T-helper 1 cell treated with Interleukin-12 subunit alpha and Interleukin-12 subunit beta and Interleukin-4 antibody, amounts not matched to agents 30 μg/mL and 1 μg/mL, for 36 hours (primary cell): Measurements from ENCODE around the gene FNDC7.
"Not testable (repeated sequence)": the region's sequence is repeated elsewhere in the genome, so short reads cannot be mapped to it uniquely, and the experiment has no call there.

Experiments used
- H3K27ac Mint-ChIP-seq: one replicate; pipeline ENCODE4 v1.8.0; 2021; ENCODE audit warnings: mild to moderate bottlenecking, mixed read lengths
- H3K27me3 Mint-ChIP-seq: one replicate; pipeline ENCODE4 v1.8.0; 2021; ENCODE audit warnings: low read depth, mixed read lengths
- H3K36me3 Mint-ChIP-seq: one replicate; pipeline ENCODE4 v1.8.0; 2021; ENCODE audit warnings: low read depth, mixed read lengths
- H3K4me1 Mint-ChIP-seq: one replicate; pipeline ENCODE4 v1.8.0; 2021; ENCODE audit warnings: low read depth, mixed read lengths
- H3K4me3 Mint-ChIP-seq: one replicate; pipeline ENCODE4 v1.8.0; 2021; ENCODE audit warnings: mild to moderate bottlenecking, moderate library complexity, mixed read lengths
- H3K9me3 Mint-ChIP-seq: one replicate; pipeline ENCODE4 v1.8.0; 2021; ENCODE audit warnings: mixed read lengths

Gene FNDC7

GRCh38 chr1:108691128-108691941, 21.4 kb upstream of the FNDC7 start:
- Mint-ChIP-seq H3K4me1 (peaks cover 26% of the 10 kb centered on the region), H3K9me3 (no peaks in the 10 kb centered on the region), H3K27ac (peak overlapping the region; percentile 100), H3K4me3 (peak overlapping the region; percentile 99), H3K27me3 (peaks cover 6% of the 10 kb centered on the region), H3K36me3 (peaks cover 29% of the 10 kb centered on the region)

DNA sequence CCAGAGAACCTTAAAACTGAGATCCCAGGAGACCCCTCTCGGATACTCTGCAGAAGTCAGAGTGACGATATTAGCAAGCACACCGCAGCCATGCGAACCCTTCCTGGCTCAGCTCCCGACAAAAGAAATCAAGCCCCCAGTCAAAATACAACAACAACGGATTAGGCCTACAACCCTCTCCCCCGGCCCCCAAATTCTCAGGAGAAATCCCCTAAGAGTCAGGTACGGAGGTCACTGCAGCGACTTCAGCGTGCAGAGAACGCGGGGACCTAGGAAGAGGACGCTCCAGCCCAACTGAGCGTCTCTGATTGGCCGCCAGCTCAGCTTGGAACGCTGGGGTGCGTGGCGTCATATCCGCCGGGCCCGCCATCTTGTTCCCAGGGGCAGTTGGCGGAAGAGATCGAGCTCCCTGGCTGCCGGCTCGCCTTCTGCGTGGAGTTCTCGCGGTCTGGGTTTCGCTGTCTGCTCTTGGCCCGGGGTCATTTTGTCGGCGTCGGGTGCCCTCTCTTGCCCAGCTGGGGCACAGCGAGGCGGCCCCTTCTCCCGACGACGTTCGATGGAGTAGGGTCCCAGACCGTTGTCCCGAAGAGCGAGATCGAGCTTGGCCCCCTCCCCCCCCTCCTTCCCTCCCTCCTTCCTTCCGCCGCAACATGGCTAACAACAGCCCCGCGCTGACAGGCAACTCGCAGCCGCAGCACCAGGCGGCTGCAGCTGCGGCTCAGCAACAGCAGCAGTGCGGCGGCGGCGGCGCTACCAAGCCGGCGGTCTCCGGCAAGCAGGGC, 20.6 kb upstream of the FNDC7 start, which contains the start of gene PRPF38B:
PRPF38B (plus strand) TSS at position 369 of the 782 bp plus-strand sequence; CDS start at position 651, 282 bp downstream.
- no peaks in the 10 kb centered on the region for H3K9me3 Mint-ChIP-seq
- peaks cover 33% of the 10 kb centered on the region for H3K4me1 Mint-ChIP-seq
- H3K4me3 Mint-ChIP-seq = peak within 1 kb of the TSS; percentile 99
- peaks cover 6% of the 10 kb centered on the region for H3K27me3 Mint-ChIP-seq
- peaks cover 35% of the 10 kb centered on the region for H3K36me3 Mint-ChIP-seq
- H3K27ac Mint-ChIP-seq = peak within 1 kb of the TSS; percentile 100

DNA sequence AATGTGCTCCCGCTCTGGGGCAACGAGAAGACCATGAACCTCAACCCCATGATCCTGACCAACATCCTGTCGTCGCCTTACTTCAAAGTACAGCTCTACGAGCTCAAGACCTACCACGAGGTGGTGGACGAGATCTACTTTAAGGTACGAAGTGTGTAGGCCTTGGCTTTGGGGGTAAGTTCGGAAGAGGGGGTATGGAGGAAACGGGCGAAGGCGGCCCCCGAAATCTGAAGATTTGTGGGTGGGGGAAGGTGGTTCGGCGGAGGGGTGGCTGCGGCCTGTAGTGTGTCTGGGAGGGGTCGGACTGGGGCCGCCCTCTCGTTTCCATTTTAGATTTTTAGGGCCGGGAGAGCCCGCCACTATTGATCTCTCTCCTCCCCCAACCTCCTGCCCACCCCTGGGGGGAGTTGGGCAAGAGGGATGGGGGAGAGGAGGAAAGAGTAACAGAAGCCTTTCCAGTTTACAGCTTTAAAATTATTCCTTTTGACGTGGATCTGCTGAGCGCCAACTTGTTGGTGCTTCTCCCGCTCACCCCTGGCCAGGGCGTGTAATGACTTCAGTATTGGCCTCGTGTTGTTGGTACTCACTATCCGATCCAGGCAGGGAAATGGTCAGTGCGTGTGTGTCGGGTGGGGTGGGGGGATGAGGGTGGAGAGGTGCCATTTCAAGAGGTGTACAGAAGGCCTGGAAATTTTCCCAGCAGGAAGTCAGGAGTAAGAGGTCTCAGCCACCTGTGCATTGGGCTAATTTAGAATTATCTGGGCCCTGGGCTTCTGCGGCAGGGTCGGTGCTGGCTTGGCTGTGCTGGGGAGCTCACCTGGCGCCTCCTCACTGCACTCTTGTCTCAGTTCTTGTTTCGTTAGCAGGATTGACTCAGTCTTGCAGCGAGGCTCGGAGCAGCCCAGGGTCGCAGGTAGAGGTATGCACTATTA, 19.7 kb upstream of the FNDC7 start:
- Mint-ChIP-seq H3K4me1 (peaks cover 38% of the 10 kb centered on the region), H3K36me3 (peaks cover 42% of the 10 kb centered on the region), H3K9me3 (no peaks in the 10 kb centered on the region), H3K4me3 (peak overlapping the region; percentile 99), H3K27me3 (peaks cover 6% of the 10 kb centered on the region), H3K27ac (peak overlapping the region; percentile 100)

GRCh38 chr1:108695535-108695934, 17.2 kb upstream of the FNDC7 start:
- H3K4me1 Mint-ChIP-seq = peaks cover 55% of the 10 kb centered on the region
- peaks cover 65% of the 10 kb centered on the region for H3K36me3 Mint-ChIP-seq
- peak overlapping the region; percentile 87 for H3K4me3 Mint-ChIP-seq
- no peaks in the 10 kb centered on the region for H3K27me3 Mint-ChIP-seq
- H3K9me3 Mint-ChIP-seq = no peaks in the 10 kb centered on the region
- peak overlapping the region; percentile 88 for H3K27ac Mint-ChIP-seq

DNA sequence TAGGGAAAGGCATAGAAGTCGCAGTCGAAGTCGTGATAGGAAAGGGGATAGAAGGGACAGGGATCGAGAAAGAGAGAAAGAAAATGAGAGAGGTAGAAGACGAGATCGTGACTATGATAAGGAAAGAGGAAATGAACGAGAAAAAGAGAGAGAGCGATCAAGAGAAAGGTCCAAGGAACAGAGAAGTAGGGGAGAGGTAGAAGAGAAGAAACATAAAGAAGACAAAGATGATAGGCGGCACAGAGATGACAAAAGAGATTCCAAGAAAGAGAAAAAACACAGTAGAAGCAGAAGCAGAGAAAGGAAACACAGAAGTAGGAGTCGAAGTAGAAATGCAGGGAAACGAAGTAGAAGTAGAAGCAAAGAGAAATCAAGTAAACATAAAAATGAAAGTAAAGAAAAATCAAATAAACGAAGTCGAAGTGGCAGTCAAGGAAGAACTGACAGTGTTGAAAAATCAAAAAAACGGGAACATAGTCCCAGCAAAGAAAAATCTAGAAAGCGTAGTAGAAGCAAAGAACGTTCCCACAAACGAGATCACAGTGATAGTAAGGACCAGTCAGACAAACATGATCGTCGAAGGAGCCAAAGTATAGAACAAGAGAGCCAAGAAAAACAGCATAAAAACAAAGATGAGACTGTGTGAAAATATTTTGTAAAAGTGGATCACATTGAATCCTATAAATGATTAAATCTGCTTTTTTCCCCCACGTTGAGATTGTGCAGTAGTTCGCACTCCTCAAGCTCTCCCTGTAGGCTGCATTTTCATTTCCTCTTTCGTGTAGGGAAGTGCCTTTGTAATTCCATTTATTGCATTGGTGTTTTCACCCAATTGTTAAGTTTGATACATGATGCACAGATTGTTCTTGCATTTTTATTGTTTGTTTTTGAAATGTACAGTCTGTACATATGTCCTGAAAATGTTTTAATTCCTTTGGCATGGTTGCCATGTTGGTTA, 13.1 kb upstream of the FNDC7 start:
- Mint-ChIP-seq H3K4me3 (peak overlapping the region; percentile 81), H3K27ac (peak overlapping the region; percentile 82), H3K27me3 (no peaks in the 10 kb centered on the region), H3K36me3 (peaks cover 61% of the 10 kb centered on the region), H3K9me3 (no peaks in the 10 kb centered on the region), H3K4me1 (peaks cover 55% of the 10 kb centered on the region)

DNA sequence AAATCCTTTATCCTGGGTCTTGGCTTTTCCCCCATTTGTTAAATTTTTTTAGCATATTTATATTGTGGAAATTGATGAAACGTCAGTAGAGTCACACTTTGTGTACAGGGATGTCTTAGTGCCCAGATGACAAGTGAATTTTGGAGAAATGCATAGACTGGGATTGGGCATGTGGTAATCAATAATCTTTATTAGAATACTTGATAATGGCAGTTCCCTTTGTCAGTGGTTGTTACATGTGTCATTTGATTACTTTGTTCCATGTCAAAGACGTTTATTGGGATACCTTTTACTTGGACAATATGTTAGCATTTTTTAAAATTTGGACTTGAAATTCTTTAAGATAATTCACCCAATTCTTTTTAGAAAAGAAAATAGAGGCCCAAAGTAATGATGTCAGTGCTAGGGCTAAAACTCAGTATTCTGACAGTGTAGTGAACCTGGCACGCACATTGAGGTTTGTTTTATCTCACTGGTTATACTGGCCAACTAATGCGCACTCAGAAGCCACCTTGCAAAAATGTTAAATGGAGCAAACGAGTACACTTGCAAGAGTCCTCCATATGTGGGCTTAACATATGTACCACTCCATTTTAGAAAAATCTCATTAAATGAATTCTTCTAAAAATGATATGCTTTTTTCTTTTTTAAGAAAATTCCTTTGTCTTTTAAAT, 11.4 kb upstream of the FNDC7 start:
- H3K4me1 Mint-ChIP-seq = peaks cover 51% of the 10 kb centered on the region
- H3K27ac Mint-ChIP-seq = no peak overlapping the region
- no peak overlapping the region for H3K4me3 Mint-ChIP-seq
- H3K36me3 Mint-ChIP-seq = peaks cover 51% of the 10 kb centered on the region
- H3K9me3 Mint-ChIP-seq = no peaks in the 10 kb centered on the region
- no peaks in the 10 kb centered on the region for H3K27me3 Mint-ChIP-seq

- H3K4me3 Mint-ChIP-seq, H3K9me3 Mint-ChIP-seq, H3K27ac Mint-ChIP-seq, H3K27me3 Mint-ChIP-seq: not testable (repeated sequence)
- peaks cover 44% of the 10 kb centered on the region for H3K4me1 Mint-ChIP-seq
- H3K36me3 Mint-ChIP-seq = peaks cover 46% of the 10 kb centered on the region
Measured at GRCh38 chr1:108702109-108702508, 10.6 kb upstream of the FNDC7 start.

DNA sequence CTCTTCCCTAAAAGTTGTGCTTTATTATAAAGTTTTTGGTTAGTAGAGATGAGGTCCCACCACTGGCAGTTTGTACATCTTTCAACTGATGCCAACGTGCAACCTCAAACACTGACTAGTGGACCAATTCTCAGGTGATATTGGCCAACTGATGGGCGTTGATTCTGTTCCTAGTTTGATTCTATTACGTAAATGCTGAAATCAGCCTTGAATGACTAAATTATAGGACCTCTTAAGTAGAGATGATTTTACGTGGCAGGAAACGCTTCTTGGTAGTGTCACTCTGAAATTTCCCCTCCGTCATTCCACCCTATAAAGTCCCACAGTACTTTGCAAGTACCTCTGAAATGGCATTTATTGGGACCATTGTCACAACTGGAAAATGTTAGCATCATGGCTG, 8.8 kb upstream of the FNDC7 start:
- Mint-ChIP-seq H3K36me3 (peaks cover 29% of the 10 kb centered on the region), H3K27ac (peak overlapping the region; percentile 96), H3K4me3 (peak overlapping the region; percentile 77), H3K9me3 (no peaks in the 10 kb centered on the region), H3K27me3 (peaks cover 6% of the 10 kb centered on the region), H3K4me1 (peaks cover 37% of the 10 kb centered on the region)

- Mint-ChIP-seq H3K4me1 (peaks cover 33% of the 10 kb centered on the region), H3K27me3 (peaks cover 7% of the 10 kb centered on the region), H3K4me3 (no peak overlapping the region), H3K27ac (peak overlapping the region; percentile 96), H3K36me3 (peaks cover 24% of the 10 kb centered on the region), H3K9me3 (no peaks in the 10 kb centered on the region)
Measured at GRCh38 chr1:108704496-108704895, 8.2 kb upstream of the FNDC7 start.

- peaks cover 16% of the 10 kb centered on the region for H3K27me3 Mint-ChIP-seq
- H3K36me3 Mint-ChIP-seq = peaks cover 11% of the 10 kb centered on the region
- no peak overlapping the region for H3K4me3 Mint-ChIP-seq
- no peaks in the 10 kb centered on the region for H3K9me3 Mint-ChIP-seq
- H3K27ac Mint-ChIP-seq = no peak overlapping the region
- peaks cover 31% of the 10 kb centered on the region for H3K4me1 Mint-ChIP-seq
Measured at GRCh38 chr1:108706643-108707042, 6.1 kb upstream of the FNDC7 start.

- Mint-ChIP-seq H3K27ac (no peak overlapping the region), H3K36me3 (no peaks in the 10 kb centered on the region), H3K27me3 (peaks cover 32% of the 10 kb centered on the region), H3K4me1 (peaks cover 24% of the 10 kb centered on the region), H3K4me3 (no peak overlapping the region), H3K9me3 (no peaks in the 10 kb centered on the region)
Measured at GRCh38 chr1:108708691-108709660, 3.7 kb upstream of the FNDC7 start.

- no peaks in the 10 kb centered on the region for H3K4me1 Mint-ChIP-seq
- no peak overlapping the region for H3K4me3 Mint-ChIP-seq
- H3K27me3 Mint-ChIP-seq = peaks cover 23% of the 10 kb centered on the region
- H3K9me3 Mint-ChIP-seq = no peaks in the 10 kb centered on the region
- H3K36me3 Mint-ChIP-seq = no peaks in the 10 kb centered on the region
- no peak overlapping the region for H3K27ac Mint-ChIP-seq
Measured at GRCh38 chr1:108715932-108716331, 3.2 kb downstream of the FNDC7 start.
